ENCODE data around the gene SMTNL1. TPM values are rescaled to one million over a fixed set of nuclear protein-coding genes. Genes with fewer than 3 reads are reported as not detected.

SMTNL1 gene
- total RNA-seq, 1 experiment from 2014 or later, result not detected

- Histone ChIP-seq H3K4me2 (ENCODE audit: insufficient read depth, insufficient read length, low read length) (peak within 1 kb of the TSS; percentile 63), H3K4me1 (ENCODE audit: insufficient read depth, low read length) (peaks cover 2% of the 10 kb centered on the region), H3K9me3 (ENCODE audit: control insufficient read depth, low read depth, low read length) (no peaks in the 10 kb centered on the region), H4K8ac (replicated peaks; ENCODE audit: insufficient read length, low read depth, low read length) (no peak within 1 kb of the TSS), H3K23me2 (ENCODE audit: insufficient read length, low read depth, low read length, poor library complexity, severe bottlenecking) (peaks cover 16% of the 10 kb centered on the region), H3K23ac (ENCODE audit: insufficient read length, low read depth, low read length) (no peak within 1 kb of the TSS), H3K79me1 (ENCODE audit: insufficient read depth, low read depth, low read length, poor library complexity, severe bottlenecking) (no peaks in the 10 kb centered on the region), H3K27me3 (ENCODE audit: insufficient read depth, low read length) (no peaks in the 10 kb centered on the region), H3T11ph (ENCODE audit: low read length) (no peak within 1 kb of the TSS), H2BK5ac (ENCODE audit: insufficient read length, low read length) (no peak within 1 kb of the TSS), H2AK5ac (ENCODE audit: insufficient read length, low read length) (no peak within 1 kb of the TSS), H3K79me2 (ENCODE audit: insufficient read depth, low read length) (no peaks in the 10 kb centered on the region), H2BK12ac (ENCODE audit: insufficient read length, low read depth, low read length) (no peak within 1 kb of the TSS), H3K18ac (ENCODE audit: insufficient read length, low read depth, low read length) (no peak within 1 kb of the TSS), H4K91ac (ENCODE audit: insufficient read length, low read depth, low read length) (no peak within 1 kb of the TSS), H2AFZ (ENCODE audit: low read length) (no peak within 1 kb of the TSS), H3K14ac (ENCODE audit: insufficient read depth, low read length) (no peak within 1 kb of the TSS; the same call in 1 of the 2 replicates), H3K9ac (ENCODE audit: extremely low read depth, insufficient read length, low read length) (peak within 1 kb of the TSS; percentile 1), H2BK15ac (ENCODE audit: low read depth, low read length) (no peak within 1 kb of the TSS), H3K4ac (ENCODE audit: low read depth, low read length) (no peak within 1 kb of the TSS), H3K56ac (ENCODE audit: insufficient read length, low read depth, low read length) (no peak within 1 kb of the TSS), H2BK20ac (ENCODE audit: low read depth, low read length, poor library complexity, severe bottlenecking) (no peak within 1 kb of the TSS), H4K5ac (ENCODE audit: insufficient read length, low read depth, low read length) (no peak within 1 kb of the TSS), H2BK120ac (ENCODE audit: low read depth, low read length, poor library complexity, severe bottlenecking) (no peak within 1 kb of the TSS), H4K20me1 (ENCODE audit: control insufficient read depth, insufficient read depth, insufficient read length) (no peaks in the 10 kb centered on the region), H3K27ac (ENCODE audit: insufficient read length, low read depth, low read length) (no peak within 1 kb of the TSS)
- peaks cover 51% of the 10 kb centered on the region for H3K27me3 Mint-ChIP-seq (ENCODE audit: low read depth)
- peak within 1 kb of the TSS; percentile 90 to 98 for H3K4me3 Mint-ChIP-seq
- H3K27ac Mint-ChIP-seq, result peak within 1 kb of the TSS in 1 of 3 experiments; percentile 57; a peak in 2 of 7 replicates
- peaks cover 10 to 13% of the 10 kb centered on the region in 2 experiments; a peak in 2 of 4 replicates for H3K4me1 Mint-ChIP-seq
- 0 out of 5 replicates have a peak, but pooled peaks cover 0 to 3% of the 10 kb centered on the region in 2 experiments for H3K9me3 Mint-ChIP-seq
- WGBS (ENCODE audit: extremely low coverage, insufficient read length, low lambda C conversion rate), result no CpG with 5 or more reads among the region's 66 CpGs
- no peak for TF ChIP-seq CTCF (conservative IDR thresholded peaks at IDR 0.05)
- DNase-seq, result peak; percentile 54
- peaks cover 0 to 4% (median 0%) of the 10 kb centered on the region in 3 experiments; a peak in 3 of 7 replicates for H3K36me3 Mint-ChIP-seq (ENCODE audit: insufficient read depth in 1 of 3, low read depth in 3 of 3)
These were observed 21.9 kb upstream of the SMTNL1 start, which contains the start of gene SLC43A1 for GRCh38 chr11:57515332-57516060. TSS of gene SLC43A1 (minus strand) at chr11:57515702. CDS start at chr11:57514111, 1,591 bp downstream.

Measured in H9 (cell line).